Measurements from ENCODE around the gene RABEP2. TPM values are rescaled to one million over a fixed set of nuclear protein-coding genes. Genes with fewer than 3 reads are reported as not detected.
"Not testable (repeated sequence)": the region's sequence is repeated elsewhere in the genome, so short reads cannot be mapped to it uniquely, and the experiment has no call there.

Gene RABEP2, protein sequence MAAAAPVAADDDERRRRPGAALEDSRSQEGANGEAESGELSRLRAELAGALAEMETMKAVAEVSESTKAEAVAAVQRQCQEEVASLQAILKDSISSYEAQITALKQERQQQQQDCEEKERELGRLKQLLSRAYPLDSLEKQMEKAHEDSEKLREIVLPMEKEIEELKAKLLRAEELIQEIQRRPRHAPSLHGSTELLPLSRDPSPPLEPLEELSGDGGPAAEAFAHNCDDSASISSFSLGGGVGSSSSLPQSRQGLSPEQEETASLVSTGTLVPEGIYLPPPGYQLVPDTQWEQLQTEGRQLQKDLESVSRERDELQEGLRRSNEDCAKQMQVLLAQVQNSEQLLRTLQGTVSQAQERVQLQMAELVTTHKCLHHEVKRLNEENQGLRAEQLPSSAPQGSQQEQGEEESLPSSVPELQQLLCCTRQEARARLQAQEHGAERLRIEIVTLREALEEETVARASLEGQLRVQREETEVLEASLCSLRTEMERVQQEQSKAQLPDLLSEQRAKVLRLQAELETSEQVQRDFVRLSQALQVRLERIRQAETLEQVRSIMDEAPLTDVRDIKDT
- total RNA-seq (10 to 100 TPM; 11.5 to 16.9 (median 13.7) TPM), polyA plus RNA-seq (10 to 100 TPM; 34.0 to 66.1 TPM)

- Histone ChIP-seq H3K36me3 (peaks cover 0 to 5% (median 0%) of the 10 kb centered on the region in 3 donors), H3K4me3 (peak within 1 kb of the TSS; percentile 59 to 89 (median 78)), H3K4me1 (peaks cover 9 to 11% (median 9%) of the 10 kb centered on the region in 3 donors), H3K9me3 (no peaks in the 10 kb centered on the region), H3K27ac (peak within 1 kb of the TSS; percentile 92 to 99 (median 96)), H3K27me3 (no peaks in the 10 kb centered on the region)
- peak; percentile 85 to 93 (median 88) for ATAC-seq
- intact Hi-C loops (cut with DNase I) = no loop called here
- no peak for FAIRE-seq
- peak; percentile 99 to 100 (median 99) for DNase-seq
- WGBS, 2 donors = 0 to 1% methylated on average over 50 to 66 of the region's 66 CpGs
- TF ChIP-seq, protein P1, sequence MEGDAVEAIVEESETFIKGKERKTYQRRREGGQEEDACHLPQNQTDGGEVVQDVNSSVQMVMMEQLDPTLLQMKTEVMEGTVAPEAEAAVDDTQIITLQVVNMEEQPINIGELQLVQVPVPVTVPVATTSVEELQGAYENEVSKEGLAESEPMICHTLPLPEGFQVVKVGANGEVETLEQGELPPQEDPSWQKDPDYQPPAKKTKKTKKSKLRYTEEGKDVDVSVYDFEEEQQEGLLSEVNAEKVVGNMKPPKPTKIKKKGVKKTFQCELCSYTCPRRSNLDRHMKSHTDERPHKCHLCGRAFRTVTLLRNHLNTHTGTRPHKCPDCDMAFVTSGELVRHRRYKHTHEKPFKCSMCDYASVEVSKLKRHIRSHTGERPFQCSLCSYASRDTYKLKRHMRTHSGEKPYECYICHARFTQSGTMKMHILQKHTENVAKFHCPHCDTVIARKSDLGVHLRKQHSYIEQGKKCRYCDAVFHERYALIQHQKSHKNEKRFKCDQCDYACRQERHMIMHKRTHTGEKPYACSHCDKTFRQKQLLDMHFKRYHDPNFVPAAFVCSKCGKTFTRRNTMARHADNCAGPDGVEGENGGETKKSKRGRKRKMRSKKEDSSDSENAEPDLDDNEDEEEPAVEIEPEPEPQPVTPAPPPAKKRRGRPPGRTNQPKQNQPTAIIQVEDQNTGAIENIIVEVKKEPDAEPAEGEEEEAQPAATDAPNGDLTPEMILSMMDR (IDR thresholded peaks at IDR 0.05) = no peak
Observed at GRCh38 chr16:28924762-28925385, at the start of gene RABEP2. TSS of gene RABEP2 (minus strand) at chr16:28925238. CDS start at chr16:28925163, 75 bp downstream.

- no peaks in the 10 kb centered on the region for H3K27me3 ChIP-seq
- peaks cover 0 to 9% (median 6%) of the 10 kb centered on the region in 3 donors for H3K4me1 ChIP-seq
- H3K36me3 ChIP-seq = no peaks in the 10 kb centered on the region
- ATAC-seq (peak; percentile 95 to 99 (median 98)), FAIRE-seq (no peak), DNase-seq (peak; percentile 96 to 99 (median 97))
- peak within 1 kb of the TSS; percentile 90 to 99 (median 94) for H3K4me3 ChIP-seq
- intact Hi-C loops (cut with DNase I) = no loop called here
- H3K27ac ChIP-seq = peak within 1 kb of the TSS in 3 of 4 donors; percentile 38 to 61 (median 59)
- TF ChIP-seq, protein P1 (IDR thresholded peaks at IDR 0.05) = no peak
- no peaks in the 10 kb centered on the region for H3K9me3 ChIP-seq
- WGBS, 2 donors = 0% methylated on average over 59 to 60 of the region's 60 CpGs
Observed at GRCh38 chr16:28974437-28975157, 49.6 kb upstream of the RABEP2 start, which contains the start of gene SPNS1. TSS of gene SPNS1 (plus strand) at chr16:28974778. CDS start at chr16:28975152, 374 bp downstream.

- intact Hi-C loops (cut with DNase I) = no loop called here
- Histone ChIP-seq H3K9me3 (no peaks in the 10 kb centered on the region), H3K4me1 (peaks cover 0 to 9% (median 6%) of the 10 kb centered on the region in 3 donors), H3K36me3 (no peaks in the 10 kb centered on the region), H3K4me3 (peak overlapping the region; percentile 90 to 99 (median 94)), H3K27me3 (no peaks in the 10 kb centered on the region), H3K27ac (peak overlapping the region in 3 of 4 donors; percentile 38 to 61 (median 59))
- ATAC-seq (peak; percentile 36 to 70 (median 59)), FAIRE-seq (no peak), DNase-seq (peak in 5 of 6 donors; percentile 24 to 63 (median 43))
- TF ChIP-seq, protein P1 (IDR thresholded peaks at IDR 0.05) = peak in 2 of 4 donors; percentile 24 to 29
- WGBS, 2 donors = 1% methylated on average over 17 of the region's 17 CpGs
Observed at GRCh38 chr16:28974007-28974436, 49.0 kb upstream of the RABEP2 start.

GRCh38 chr16:28969696-28970095, 44.7 kb upstream of the RABEP2 start:
- H3K9me3 ChIP-seq; intact Hi-C loops (cut with DNase I); ATAC-seq; H3K27ac ChIP-seq; H3K27me3 ChIP-seq; H3K36me3 ChIP-seq; DNase-seq; H3K4me3 ChIP-seq; FAIRE-seq; H3K4me1 ChIP-seq: not testable (repeated sequence)
- 69 to 77% methylated on average over 2 of the region's 2 CpGs for WGBS, 2 donors
